AG04450 (cell line): ENCODE data around the gene ZFHX3. TPM values are rescaled to one million over a fixed set of nuclear protein-coding genes. Genes with fewer than 3 reads are reported as not detected.
A peak's percentile ranks its signal among the peaks of the same experiment; 100 is the strongest.

Experiments used
- CTCF ChIA-PET: fragments of 300-600, 350-600 bp; formaldehyde crosslinking; extraction: SDS; loops from one replicate; lab custom pipeline; 2022; ENCODE audit warnings: antibody characterized with exemption, inconsistent platforms; lab: Charles Lee
- POLR2A ChIA-PET: fragments of 350-600 bp; formaldehyde crosslinking; extraction: SDS; loops from one replicate; lab custom pipeline; 2021; ENCODE audit warnings: antibody characterized with exemption, inconsistent platforms; lab: Yijun Ruan, JAX
- DNase-seq: peaks from one replicate; pipeline ENCODE4 v3.0.0-alpha.2; 2011; ENCODE audit warnings: low read depth, low spot score
- H3K27ac ChIP-seq: one replicate; pipeline ENCODE4 v1.5.1; 2012; ENCODE audit warnings: low read depth, low read length, control low read depth
- H3K27me3 ChIP-seq: one replicate; pipeline ENCODE4 v1.6.0; 2012; ENCODE audit warnings: low read length; ENCODE audit not compliant: control insufficient read depth, insufficient read depth
- H3K4me3 ChIP-seq: 2 replicates; pipeline ENCODE4 v1.5.1; 2011; ENCODE audit warnings: mild to moderate bottlenecking, low read depth, low read length, control low read depth
- H3K9me3 ChIP-seq: 2 replicates; pipeline ENCODE4 v1.5.1; 2012; ENCODE audit warnings: low read length; ENCODE audit not compliant: control insufficient read depth, insufficient read depth
- CTCF ChIP-seq: IDR thresholded peaks from 2 replicates; pipeline ENCODE4 v1.5.1; 2011; ENCODE audit warnings: low read depth, low read length, control low read depth, inconsistent platforms
- polyA plus RNA-seq: library from polyadenylated mRNA; depleted of rRNA; stranded (reverse); fragments of >200 nt; gene quantifications from 2 replicates; pipeline ENCODE4 v1.2.3, GENCODE V29; 2011

The ZFHX3 gene
- polyA plus RNA-seq, 1 experiment, result 3.3 TPM

GRCh38 chr16:73065632-73066330, 17.9 kb upstream of the ZFHX3 start:
- TF ChIP-seq CTCF, result no peak
- ChIA-PET POLR2A (no interaction called here), CTCF (no interaction called here)
- no peak overlapping the region for H3K4me3 ChIP-seq
- peaks cover 3% of the 10 kb centered on the region; the same call in 1 of the 2 replicates for H3K9me3 ChIP-seq
- no peaks in the 10 kb centered on the region for H3K27me3 ChIP-seq
- no peak overlapping the region for H3K27ac ChIP-seq
- no peak for DNase-seq

- DNase-seq, result no peak
- TF ChIP-seq CTCF, result no peak
- POLR2A ChIA-PET, result interaction anchor here (1.0 kb wide), 2 partner anchors 17 to 134 kb away, joined by 3 to 4 read pairs; no protein-coding TSS in a partner anchor
- Histone ChIP-seq H3K27ac (peak overlapping the region; percentile 57), H3K27me3 (no peaks in the 10 kb centered on the region), H3K4me3 (peak overlapping the region; percentile 31), H3K9me3 (peaks cover 3% of the 10 kb centered on the region; the same call in 1 of the 2 replicates)
- CTCF ChIA-PET, result no interaction called here
Measured at GRCh38 chr16:73064994-73065545, 17.1 kb upstream of the ZFHX3 start.

GRCh38 chr16:73064212-73064993, 16.5 kb upstream of the ZFHX3 start:
- TF ChIP-seq CTCF, result no peak
- Histone ChIP-seq H3K27me3 (no peaks in the 10 kb centered on the region), H3K9me3 (peaks cover 3% of the 10 kb centered on the region; the same call in 1 of the 2 replicates), H3K4me3 (peak overlapping the region; percentile 31), H3K27ac (peak overlapping the region; percentile 57)
- CTCF ChIA-PET, result interaction anchor here (0.7 to 4.3 kb wide), 3 partner anchors 232 to 814 kb away, joined by 6 to 38 read pairs (median 6); no protein-coding TSS in a partner anchor
- DNase-seq, result no peak
- POLR2A ChIA-PET, result interaction anchor here (0.6 to 1.0 kb wide), 5 partner anchors 18 to 1375 kb away, joined by 3 to 10 read pairs (median 4); no protein-coding TSS in a partner anchor

GRCh38 chr16:73063854-73064211, 15.9 kb upstream of the ZFHX3 start:
- Histone ChIP-seq H3K4me3 (no peak overlapping the region), H3K9me3 (peaks cover 3% of the 10 kb centered on the region; the same call in 1 of the 2 replicates), H3K27me3 (no peaks in the 10 kb centered on the region), H3K27ac (peak overlapping the region; percentile 57)
- DNase-seq, result no peak
- ChIA-PET POLR2A (interaction anchor here (0.6 to 0.7 kb wide), 3 partner anchors 165 to 1376 kb away, joined by 4 to 10 read pairs (median 5); no protein-coding TSS in a partner anchor), CTCF (interaction anchor here (0.7 to 4.3 kb wide), 3 partner anchors 231 to 815 kb away, joined by 6 to 38 read pairs (median 6); no protein-coding TSS in a partner anchor)
- no peak for TF ChIP-seq CTCF
